ENCODE data around the gene MAP2K3. TPM values are rescaled to one million over a fixed set of nuclear protein-coding genes. Genes with fewer than 3 reads are reported as not detected.
"Not testable (repeated sequence)": the region's sequence is repeated elsewhere in the genome, so short reads cannot be mapped to it uniquely, and the experiment has no call there.

MAP2K3 gene
- total RNA-seq, 4 donors from 2014 or later, result 44.4 to 148 (median 59.6) TPM

DNA sequence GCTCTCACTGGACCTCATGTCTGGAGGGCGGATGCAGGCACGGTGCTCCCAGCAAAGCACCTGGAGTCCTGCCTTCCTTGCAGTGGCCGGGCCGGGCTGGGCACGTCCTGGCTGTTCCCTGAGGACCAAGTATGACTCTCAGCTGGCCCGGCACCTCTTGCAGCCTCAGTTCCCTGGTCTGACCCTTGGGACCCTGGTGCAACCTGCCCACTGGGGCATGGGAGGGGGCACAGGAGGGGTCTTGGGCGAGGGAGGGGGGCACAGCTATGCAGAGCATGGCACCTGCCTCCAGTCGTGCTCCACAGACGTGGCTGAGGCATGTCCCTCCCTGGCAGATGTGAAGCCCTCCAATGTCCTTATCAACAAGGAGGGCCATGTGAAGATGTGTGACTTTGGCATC, 19.6 kb downstream of the MAP2K3 start:
- peak; percentile 6 for DNase-seq
- WGBS, 2 donors (ENCODE audit: low coverage in 1 of 2), result 75% methylated on average over 9 of the region's 9 CpGs; no CpG with 5 or more reads in 1 of the 2 donors
- Histone ChIP-seq H3K27me3 (no peaks in the 10 kb centered on the region), H3K4me1 (no peaks in the 10 kb centered on the region), H3K36me3 (peaks cover 0 to 17% (median 8%) of the 10 kb centered on the region in 4 donors), H3K27ac (no peak overlapping the region), H3K4me3 (no peak overlapping the region), H3K9me3 (peaks cover 0 to 3% of the 10 kb centered on the region in 2 donors)
- TF ChIP-seq POLR2A (IDR thresholded peaks at IDR 0.05), result no peak
- in situ Hi-C loops (cut with MboI; ENCODE audit: low pct_ligation_motif_present in 1 of 4, low pct_unique_long_range_greater_than_20kb in 1 of 4, low sequenced_read_pairs in 3 of 4) (loop anchor here (25.0 kb wide), 3 partner anchors 208 to 483 kb away; no protein-coding TSS in a partner anchor), intact Hi-C loops (cut with DNase I; ENCODE audit: low total_unique reads) (no loop called here)

DNA sequence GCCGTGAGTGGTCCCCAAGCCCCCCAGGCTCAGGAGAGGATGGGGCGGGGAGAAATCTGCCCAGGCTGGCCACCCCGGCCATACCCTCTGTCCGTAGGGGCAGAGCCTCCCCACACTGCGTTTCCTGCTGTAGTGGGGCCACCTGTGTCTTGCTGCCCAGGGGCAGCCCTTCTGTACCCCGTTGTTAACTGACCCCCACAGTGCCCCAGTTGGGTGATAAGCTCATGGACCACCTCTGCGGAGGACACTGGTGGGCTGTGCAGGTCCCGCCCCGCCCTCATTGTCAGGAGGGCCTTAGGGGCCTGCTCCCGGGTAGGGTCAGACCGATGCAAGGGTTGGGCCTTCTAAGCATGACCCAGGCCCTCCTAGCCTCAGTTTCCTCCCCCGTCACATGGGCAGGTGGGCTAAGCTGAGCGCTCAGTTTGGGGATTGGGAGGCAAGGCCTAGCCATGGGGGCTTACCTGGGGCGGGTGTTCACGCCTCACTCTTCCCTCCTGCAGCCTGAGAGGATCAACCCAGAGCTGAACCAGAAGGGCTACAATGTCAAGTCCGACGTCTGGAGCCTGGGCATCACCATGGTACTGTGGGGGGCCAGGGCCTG, 20.1 kb downstream of the MAP2K3 start:
- in situ Hi-C loops (cut with MboI; ENCODE audit: low pct_ligation_motif_present in 1 of 4, low pct_unique_long_range_greater_than_20kb in 1 of 4, low sequenced_read_pairs in 3 of 4), result loop anchor here (25.0 kb wide), 3 partner anchors 208 to 483 kb away; no protein-coding TSS in a partner anchor
- DNase-seq, result peak; percentile 5
- H3K27ac ChIP-seq; H3K9me3 ChIP-seq; H3K4me3 ChIP-seq; intact Hi-C loops (cut with DNase I; ENCODE audit: low total_unique reads); H3K4me1 ChIP-seq; H3K27me3 ChIP-seq: not testable (repeated sequence)
- WGBS, 2 donors (ENCODE audit: low coverage in 1 of 2), result 88% methylated on average over 17 of the region's 17 CpGs; no CpG with 5 or more reads in 1 of the 2 donors
- peaks cover 0 to 23% (median 8%) of the 10 kb centered on the region in 4 donors for H3K36me3 ChIP-seq

DNA sequence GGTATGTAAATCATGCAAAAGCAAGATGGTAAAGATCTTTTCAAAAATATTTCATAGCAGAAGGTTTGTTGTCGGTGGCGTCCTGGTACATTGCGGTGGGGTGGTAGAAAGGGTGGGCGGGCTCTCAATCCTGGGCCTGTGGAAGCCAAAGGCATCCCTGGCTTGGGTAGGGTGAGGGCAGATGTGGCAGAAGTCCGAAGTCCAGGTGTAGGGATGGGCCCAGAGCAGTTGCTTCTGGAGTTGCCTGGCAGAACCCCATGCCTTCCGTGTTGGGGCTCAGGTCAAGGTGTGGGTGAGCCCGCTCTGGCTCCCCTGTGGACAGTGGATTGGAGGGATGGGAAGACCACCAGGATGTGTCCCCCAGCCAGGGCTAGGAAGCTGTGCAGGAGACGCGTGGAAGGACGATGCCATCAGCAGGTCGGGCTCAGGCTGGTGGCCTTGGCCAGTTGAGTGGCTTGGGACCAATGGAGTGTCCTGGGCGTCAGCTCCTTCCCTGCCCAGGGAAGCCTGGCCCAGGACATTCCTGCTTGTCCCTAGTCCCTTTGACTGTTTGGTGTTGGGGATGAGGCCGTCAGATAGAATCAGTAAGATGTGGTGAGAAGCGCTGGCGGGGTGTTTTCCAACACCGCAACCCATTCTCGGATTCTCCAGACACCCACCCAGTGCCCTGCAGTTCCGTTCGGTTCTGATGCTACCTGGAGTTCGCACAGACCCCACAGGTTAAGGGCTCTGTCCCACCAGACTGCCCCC, 21.1 kb downstream of the MAP2K3 start:
- DNase-seq, result peak; percentile 7
- WGBS, 2 donors (ENCODE audit: low coverage in 1 of 2), result 87 to 89% methylated on average over 3 to 16 of the region's 20 CpGs
- H3K9me3 ChIP-seq; H3K4me3 ChIP-seq; H3K4me1 ChIP-seq; intact Hi-C loops (cut with DNase I; ENCODE audit: low total_unique reads); H3K27me3 ChIP-seq; H3K27ac ChIP-seq: not testable (repeated sequence)
- in situ Hi-C loops (cut with MboI; ENCODE audit: low pct_ligation_motif_present in 1 of 4, low pct_unique_long_range_greater_than_20kb in 1 of 4, low sequenced_read_pairs in 3 of 4), result loop anchor here (25.0 kb wide), 3 partner anchors 207 to 482 kb away; no protein-coding TSS in a partner anchor
- peaks cover 0 to 24% (median 8%) of the 10 kb centered on the region in 4 donors for H3K36me3 ChIP-seq

DNA sequence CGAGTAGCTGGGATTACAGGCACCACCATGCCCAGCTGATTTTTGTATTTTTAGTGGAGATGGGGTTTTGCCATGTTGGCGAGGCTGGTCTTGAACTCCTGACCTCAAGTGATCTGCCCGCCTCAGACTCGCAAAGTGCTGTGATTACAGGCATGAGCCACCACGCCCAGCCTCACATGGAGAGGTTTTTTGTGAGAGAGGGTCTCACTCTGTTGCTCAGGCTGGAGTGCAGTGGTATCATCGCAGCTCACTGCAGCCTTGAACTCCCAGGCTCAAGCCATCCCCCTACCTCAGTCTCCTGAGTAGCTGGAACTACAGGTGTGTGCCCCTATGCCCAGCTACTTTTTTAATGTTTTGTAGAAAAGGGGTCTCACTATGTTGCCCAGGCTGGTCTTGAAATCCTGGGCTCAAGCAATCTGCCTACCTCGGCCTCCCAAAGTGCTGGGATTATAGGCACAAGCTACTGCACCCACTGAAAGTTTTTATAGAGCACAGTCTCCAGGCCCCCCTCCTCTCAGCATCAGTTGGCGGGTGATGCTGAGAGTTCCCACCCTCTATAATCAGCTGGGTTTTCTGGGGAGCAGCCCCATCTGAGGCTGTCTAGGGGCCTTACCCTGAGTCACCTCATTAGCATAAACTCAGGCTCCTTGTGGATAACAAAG, 22.2 kb downstream of the MAP2K3 start:
- H3K4me1 ChIP-seq; H3K27me3 ChIP-seq; H3K27ac ChIP-seq; H3K4me3 ChIP-seq; intact Hi-C loops (cut with DNase I; ENCODE audit: low total_unique reads); H3K9me3 ChIP-seq: not testable (repeated sequence)
- peak; percentile 5 for DNase-seq
- 82 to 85% methylated on average over 4 to 8 of the region's 8 CpGs for WGBS, 2 donors (ENCODE audit: low coverage in 1 of 2)
- peaks cover 0 to 19% (median 6%) of the 10 kb centered on the region in 4 donors for H3K36me3 ChIP-seq
- in situ Hi-C loops (cut with MboI; ENCODE audit: low pct_ligation_motif_present in 1 of 4, low pct_unique_long_range_greater_than_20kb in 1 of 4, low sequenced_read_pairs in 3 of 4), result loop anchor here (25.0 kb wide), 3 partner anchors 206 to 481 kb away; no protein-coding TSS in a partner anchor

- WGBS, 2 donors (ENCODE audit: low coverage in 1 of 2), result 51 to 60% methylated on average over 2 to 5 of the region's 5 CpGs
- H3K4me1 ChIP-seq; H3K9me3 ChIP-seq; DNase-seq; H3K4me3 ChIP-seq; H3K27ac ChIP-seq; H3K27me3 ChIP-seq; intact Hi-C loops (cut with DNase I; ENCODE audit: low total_unique reads): not testable (repeated sequence)
- peaks cover 0 to 19% (median 6%) of the 10 kb centered on the region in 4 donors for H3K36me3 ChIP-seq
- in situ Hi-C loops (cut with MboI; ENCODE audit: low pct_ligation_motif_present in 1 of 4, low pct_unique_long_range_greater_than_20kb in 1 of 4, low sequenced_read_pairs in 3 of 4), result loop anchor here (25.0 kb wide), 3 partner anchors 205 to 480 kb away; no protein-coding TSS in a partner anchor
These were observed 22.7 kb downstream of the MAP2K3 start for GRCh38 chr17:21307273-21307625.

DNA sequence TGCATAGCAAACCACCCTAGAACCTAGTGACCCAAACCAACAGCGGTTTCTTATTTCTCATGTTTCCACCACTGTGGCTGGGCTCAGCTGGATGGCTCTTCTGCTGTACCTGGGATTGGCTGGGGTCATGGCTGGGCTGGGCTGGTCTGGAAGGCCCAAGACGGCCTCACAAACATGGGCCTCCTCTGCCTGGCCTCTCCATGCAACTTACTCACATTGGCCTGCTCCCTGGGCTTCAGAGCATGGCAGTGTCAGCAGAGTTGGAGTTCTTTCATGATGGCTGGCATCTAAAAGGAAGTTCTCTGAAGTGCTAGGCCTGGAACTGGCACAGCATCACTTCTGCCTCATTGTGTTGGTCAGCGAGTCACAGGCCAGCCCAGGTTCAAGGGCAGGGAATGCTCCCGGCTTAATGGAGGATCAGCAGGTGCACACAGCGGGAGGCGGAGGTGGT, 24.4 kb downstream of the MAP2K3 start:
- H3K4me3 ChIP-seq; DNase-seq; H3K4me1 ChIP-seq; H3K27ac ChIP-seq; intact Hi-C loops (cut with DNase I; ENCODE audit: low total_unique reads); H3K9me3 ChIP-seq; H3K27me3 ChIP-seq: not testable (repeated sequence)
- in situ Hi-C loops (cut with MboI; ENCODE audit: low pct_ligation_motif_present in 1 of 4, low pct_unique_long_range_greater_than_20kb in 1 of 4, low sequenced_read_pairs in 3 of 4), result loop anchor here (25.0 kb wide), 3 partner anchors 203 to 478 kb away; no protein-coding TSS in a partner anchor
- peaks cover 0 to 23% (median 6%) of the 10 kb centered on the region in 4 donors for H3K36me3 ChIP-seq
- 94 to 100% methylated on average over 3 to 6 of the region's 6 CpGs for WGBS, 2 donors (ENCODE audit: low coverage in 1 of 2)

DNA sequence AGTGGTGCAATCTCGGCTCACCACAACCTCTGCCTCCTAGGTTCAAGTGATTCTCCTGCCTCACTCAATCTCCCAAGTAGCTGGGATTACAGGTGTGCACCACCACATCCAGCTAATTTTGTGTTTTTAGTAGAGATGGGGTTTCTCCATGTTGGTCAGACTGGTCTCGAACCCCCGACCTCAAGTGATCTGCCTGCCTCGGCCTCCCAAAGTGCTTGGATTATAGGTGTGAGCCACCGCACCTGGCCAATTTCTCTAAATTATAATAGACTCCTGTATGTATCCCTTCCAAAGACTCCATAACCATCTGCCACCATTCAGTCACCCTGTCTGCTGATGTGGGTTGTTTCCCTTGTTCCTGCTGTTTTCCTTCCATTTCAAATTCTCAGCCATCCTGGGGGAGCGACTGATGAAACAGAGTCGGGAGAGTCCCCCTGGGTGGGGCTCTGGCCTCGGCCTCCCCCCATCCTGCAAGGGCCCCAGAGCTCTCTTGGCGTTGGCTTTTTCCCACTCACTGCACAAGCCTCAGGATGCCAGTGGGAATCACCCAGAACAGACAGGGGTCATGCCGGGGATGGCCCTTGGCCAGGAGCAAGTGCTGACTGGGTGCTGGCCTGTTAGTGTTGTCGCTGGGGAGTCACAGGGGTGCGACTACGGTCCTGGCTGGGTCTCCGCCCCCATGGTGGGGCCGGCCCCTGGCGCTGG, 25.7 kb downstream of the MAP2K3 start:
- H3K9me3 ChIP-seq; H3K27me3 ChIP-seq; H3K4me3 ChIP-seq; DNase-seq; intact Hi-C loops (cut with DNase I; ENCODE audit: low total_unique reads): not testable (repeated sequence)
- WGBS, 2 donors (ENCODE audit: low coverage in 1 of 2), result 83 to 100% methylated on average over 2 to 16 of the region's 16 CpGs
- Histone ChIP-seq H3K36me3 (peaks cover 0 to 23% (median 6%) of the 10 kb centered on the region in 4 donors), H3K27ac (peak overlapping the region in 1 of 4 donors; percentile 37), H3K4me1 (peaks cover 0 to 12% (median 7%) of the 10 kb centered on the region in 4 donors)
- in situ Hi-C loops (cut with MboI; ENCODE audit: low pct_ligation_motif_present in 1 of 4, low pct_unique_long_range_greater_than_20kb in 1 of 4, low sequenced_read_pairs in 3 of 4), result loop anchor here (10.0 to 25.0 kb wide), 4 partner anchors 55 to 477 kb away; partner anchors contain the start of gene NATD1 (in 1 of the 4)

DNA sequence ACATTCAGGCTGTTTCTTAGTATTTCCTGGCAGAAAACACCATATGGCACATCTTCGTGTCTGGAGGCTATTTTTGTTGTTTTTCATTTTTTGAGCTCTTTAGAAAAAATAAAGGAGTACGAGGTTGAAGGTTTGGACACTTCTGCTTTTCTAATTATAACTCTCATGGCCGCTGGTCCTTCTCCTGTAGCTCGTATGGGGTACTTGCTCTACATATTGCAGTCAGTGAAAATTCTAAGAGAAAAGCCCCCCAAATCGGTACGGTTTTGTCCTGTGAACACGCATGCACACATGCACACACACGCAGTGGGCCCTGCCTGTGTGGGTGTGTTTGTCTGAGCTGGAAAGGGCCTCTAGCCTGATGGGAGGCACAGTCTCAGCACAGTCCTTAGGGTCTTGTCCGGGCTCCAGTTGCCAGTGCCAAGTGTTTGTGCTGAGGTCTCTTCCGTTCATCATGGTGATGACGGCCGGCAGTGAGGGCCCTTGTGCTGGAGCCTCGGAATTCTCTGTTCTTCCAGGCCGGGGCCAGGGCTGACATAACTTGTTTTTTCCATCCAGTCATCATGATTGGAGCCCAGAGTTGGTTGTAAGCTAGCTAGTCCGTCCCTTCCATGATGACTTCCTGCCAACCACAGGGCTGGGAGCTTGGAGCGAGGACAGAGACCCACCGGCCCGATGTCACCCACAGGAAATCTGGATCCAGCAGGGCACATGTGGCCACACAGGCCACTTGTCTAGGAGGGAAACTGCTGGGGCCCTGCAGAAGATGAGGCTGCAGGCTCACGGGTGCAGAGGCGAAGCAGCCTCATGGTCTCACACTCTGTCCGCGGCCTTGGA, 26.5 kb downstream of the MAP2K3 start:
- intact Hi-C loops (cut with DNase I; ENCODE audit: low total_unique reads); H3K27me3 ChIP-seq; DNase-seq; H3K4me3 ChIP-seq; H3K9me3 ChIP-seq: not testable (repeated sequence)
- H3K36me3 ChIP-seq, result peaks cover 0 to 23% (median 6%) of the 10 kb centered on the region in 4 donors
- peaks cover 0 to 13% (median 8%) of the 10 kb centered on the region in 4 donors for H3K4me1 ChIP-seq
- in situ Hi-C loops (cut with MboI; ENCODE audit: low pct_ligation_motif_present in 1 of 4, low pct_unique_long_range_greater_than_20kb in 1 of 4, low sequenced_read_pairs in 3 of 4), result loop anchor here (10.0 to 25.0 kb wide), 4 partner anchors 56 to 476 kb away; partner anchors contain the start of gene NATD1 (in 1 of the 4)
- whole genome bisulfite sequencing, 2 donors (ENCODE audit: low coverage in 1 of 2), result 72% methylated on average over 18 of the region's 22 CpGs; no CpG with 5 or more reads in 1 of the 2 donors
- H3K27ac ChIP-seq, result peak overlapping the region in 1 of 4 donors; percentile 37

Measured in transverse colon (tissue), 4 donors.